Measurements from ENCODE around the gene ABL1. TPM values are rescaled to one million over a fixed set of nuclear protein-coding genes. Genes with fewer than 3 reads are reported as not detected.

Gene ABL1
- total RNA-seq, 1 experiment from 2014 or later = 83.6 TPM

- no peak overlapping the region for H3K9ac ChIP-seq (ENCODE audit: extremely low read depth, insufficient read length, low read length)
- H4K20me1 ChIP-seq (ENCODE audit: control insufficient read depth, insufficient read depth, insufficient read length) = no peaks in the 10 kb centered on the region
- Mint-ChIP-seq H3K36me3 (ENCODE audit: insufficient read depth in 1 of 3, low read depth in 3 of 3) (no peaks in the 10 kb centered on the region; a peak in 1 of 7 replicates), H3K9me3 (no peaks in the 10 kb centered on the region), H3K4me1 (peaks cover 0 to 24% of the 10 kb centered on the region in 2 experiments; a peak in 2 of 4 replicates), H3K4me3 (no peak overlapping the region; a peak in 1 of 5 replicates), H3K27ac (peak overlapping the region in 1 of 3 experiments; percentile 74; a peak in 1 of 7 replicates), H3K27me3 (ENCODE audit: low read depth) (peaks cover 3% of the 10 kb centered on the region; the same call in 1 of the 2 replicates)
- H2BK20ac ChIP-seq (ENCODE audit: low read depth, low read length, poor library complexity, severe bottlenecking) = no peak overlapping the region
- no peak overlapping the region for H3K14ac ChIP-seq (ENCODE audit: insufficient read depth, low read length)
- no peak overlapping the region for H4K5ac ChIP-seq (ENCODE audit: insufficient read length, low read depth, low read length)
- H3T11ph ChIP-seq (ENCODE audit: low read length) = no peak overlapping the region
- H3K9me3 ChIP-seq (ENCODE audit: control insufficient read depth, low read depth, low read length) = no peaks in the 10 kb centered on the region
- H3K79me2 ChIP-seq (ENCODE audit: insufficient read depth, low read length) = no peaks in the 10 kb centered on the region
- no peak overlapping the region for H4K8ac ChIP-seq (replicated peaks; ENCODE audit: insufficient read length, low read depth, low read length)
- H2BK120ac ChIP-seq (ENCODE audit: low read depth, low read length, poor library complexity, severe bottlenecking) = no peak overlapping the region
- H3K79me1 ChIP-seq (ENCODE audit: insufficient read depth, low read depth, low read length, poor library complexity, severe bottlenecking) = no peaks in the 10 kb centered on the region
- no peak for DNase-seq
- no peak overlapping the region for H3K4me2 ChIP-seq (ENCODE audit: insufficient read depth, insufficient read length, low read length)
- no peak overlapping the region for H2AK5ac ChIP-seq (ENCODE audit: insufficient read length, low read length)
- WGBS (ENCODE audit: extremely low coverage, insufficient read length, low lambda C conversion rate) = no CpG with 5 or more reads among the region's 48 CpGs
- H2BK12ac ChIP-seq (ENCODE audit: insufficient read length, low read depth, low read length) = no peak overlapping the region
- H2BK15ac ChIP-seq (ENCODE audit: low read depth, low read length) = no peak overlapping the region
- no peak overlapping the region for H2BK5ac ChIP-seq (ENCODE audit: insufficient read length, low read length)
- no peaks in the 10 kb centered on the region for H3K27me3 ChIP-seq (ENCODE audit: insufficient read depth, low read length)
- H3K56ac ChIP-seq (ENCODE audit: insufficient read length, low read depth, low read length) = no peak overlapping the region
- no peak overlapping the region for H3K18ac ChIP-seq (ENCODE audit: insufficient read length, low read depth, low read length)
- H2AFZ ChIP-seq (ENCODE audit: low read length) = no peak overlapping the region
- no peak overlapping the region for H3K27ac ChIP-seq (ENCODE audit: insufficient read length, low read depth, low read length)
- H3K23me2 ChIP-seq (ENCODE audit: insufficient read length, low read depth, low read length, poor library complexity, severe bottlenecking) = no peaks in the 10 kb centered on the region
- no peak overlapping the region for H3K4ac ChIP-seq (ENCODE audit: low read depth, low read length)
- H4K91ac ChIP-seq (ENCODE audit: insufficient read length, low read depth, low read length) = no peak overlapping the region
- TF ChIP-seq CTCF (conservative IDR thresholded peaks at IDR 0.05) = no peak
- H3K23ac ChIP-seq (ENCODE audit: insufficient read length, low read depth, low read length) = no peak overlapping the region
- no peaks in the 10 kb centered on the region for H3K4me1 ChIP-seq (ENCODE audit: insufficient read depth, low read length)
Observed at GRCh38 chr9:130904070-130905044, 69.3 kb downstream of the ABL1 start.
